NCI-H345 treated with DMSO at 0.1 percent for 48 hours (cell line): Measurements from ENCODE around the gene SERINC3.
"Not testable (repeated sequence)": the region's sequence is repeated elsewhere in the genome, so short reads cannot be mapped to it uniquely, and the experiment has no call there.

Experiments used
- DNase-seq: peaks from one replicate; lab custom pipeline; 2025; ENCODE audit not compliant: unreplicated experiment; lab: John Stamatoyannopoulos, UW

SERINC3 gene

DNA sequence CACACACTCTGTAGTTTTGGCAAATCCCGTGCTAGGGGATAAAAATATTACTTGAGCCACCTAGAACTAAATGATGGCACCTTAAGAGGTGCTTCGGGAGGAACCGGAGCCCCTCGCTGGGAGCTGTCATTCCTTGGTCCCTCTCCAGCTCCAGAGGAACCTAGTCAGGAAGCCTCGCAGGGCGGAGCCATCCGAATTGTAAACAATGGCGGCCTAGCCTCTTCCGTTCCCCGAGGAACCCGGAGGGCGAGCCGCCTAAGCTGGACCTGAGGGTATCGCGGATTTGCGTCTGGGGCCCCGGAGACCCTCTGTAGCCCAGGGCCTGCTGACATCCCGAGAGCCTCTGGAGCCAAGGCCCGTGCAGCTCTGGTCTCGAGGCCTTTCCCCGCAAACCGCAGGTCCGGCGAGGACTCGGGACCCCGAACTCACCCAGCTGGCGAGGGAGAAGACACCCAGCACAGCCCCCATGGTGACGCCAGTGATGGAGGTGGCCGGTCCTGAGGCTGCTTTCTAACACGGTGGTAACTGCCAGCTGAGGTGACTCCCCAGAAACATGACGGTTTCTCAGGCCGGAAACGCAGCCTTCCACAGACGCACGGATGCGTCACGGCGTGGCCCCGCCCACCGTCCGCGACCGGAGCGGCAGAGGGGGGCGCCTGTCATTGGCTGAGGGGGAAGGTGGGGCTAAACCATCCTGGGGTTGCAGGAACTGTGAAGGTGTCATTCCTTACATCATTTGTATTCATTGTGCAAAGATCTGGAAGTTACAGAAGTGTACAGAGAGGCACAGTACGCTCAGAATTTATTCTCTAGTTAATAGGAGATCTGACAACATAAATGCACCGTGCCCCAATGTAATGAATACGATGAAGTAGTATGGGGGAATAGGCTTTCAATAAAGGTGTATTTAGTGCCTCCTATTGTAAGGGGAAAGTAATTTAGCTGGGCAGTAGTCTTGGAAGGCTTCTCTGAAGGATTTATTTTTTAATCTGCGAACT is at the start of gene SERINC3:
Gene SERINC3, minus strand, starts transcription at position 587 of the 998 bp plus-strand sequence. Its CDS starts 119 bp downstream, at position 468.
- DNase-seq, result peak; percentile 93

DNA sequence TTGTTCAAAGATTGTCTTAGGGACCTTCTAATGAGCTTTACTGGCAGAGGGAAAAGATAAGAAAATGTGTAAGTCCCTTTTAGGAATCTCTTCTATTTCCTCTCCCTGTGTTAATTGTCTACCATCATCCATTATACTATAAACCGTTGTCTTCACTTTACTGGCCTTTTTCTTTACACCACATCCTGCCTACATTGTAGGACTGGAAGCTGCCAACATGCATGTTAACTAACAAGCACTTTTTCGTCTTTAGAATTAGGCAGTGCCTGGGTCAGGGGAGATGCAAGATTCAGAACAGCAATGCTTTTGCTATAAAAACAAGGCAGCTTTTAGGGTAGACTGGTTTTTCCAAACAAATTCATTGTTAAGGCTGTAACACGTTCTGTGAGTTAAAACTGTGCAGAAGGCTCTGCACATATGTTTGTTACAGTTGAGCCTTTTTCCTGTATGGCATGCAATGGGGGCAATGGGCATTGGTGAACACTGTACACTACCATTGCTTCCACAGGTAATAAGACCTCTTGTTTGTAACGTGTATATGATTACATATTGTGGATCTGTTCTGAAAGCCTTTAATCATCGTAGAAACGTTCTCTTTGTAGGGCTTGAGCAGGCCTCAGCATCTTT is 49.6 kb upstream of the SERINC3 start:
- no peak for DNase-seq

DNA sequence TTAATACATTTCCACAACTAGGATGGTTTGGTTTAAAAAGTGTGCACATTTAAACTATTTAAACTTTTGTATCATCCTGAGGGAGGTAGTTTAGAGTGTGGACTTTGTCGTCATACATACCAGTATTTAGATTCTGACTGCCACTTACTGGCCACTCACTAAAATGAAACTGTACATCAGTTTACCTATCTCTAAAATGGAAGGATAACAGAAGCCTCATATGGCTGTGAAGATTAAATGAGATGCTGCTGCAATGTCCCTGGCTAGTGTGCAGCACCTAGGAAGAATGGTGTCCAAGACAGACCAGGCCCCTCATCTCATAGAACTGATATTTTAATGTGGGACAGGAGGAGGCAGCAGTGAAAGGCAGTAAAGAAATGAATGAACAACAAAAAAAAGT is 48.5 kb upstream of the SERINC3 start:
- DNase-seq, result no peak

DNA sequence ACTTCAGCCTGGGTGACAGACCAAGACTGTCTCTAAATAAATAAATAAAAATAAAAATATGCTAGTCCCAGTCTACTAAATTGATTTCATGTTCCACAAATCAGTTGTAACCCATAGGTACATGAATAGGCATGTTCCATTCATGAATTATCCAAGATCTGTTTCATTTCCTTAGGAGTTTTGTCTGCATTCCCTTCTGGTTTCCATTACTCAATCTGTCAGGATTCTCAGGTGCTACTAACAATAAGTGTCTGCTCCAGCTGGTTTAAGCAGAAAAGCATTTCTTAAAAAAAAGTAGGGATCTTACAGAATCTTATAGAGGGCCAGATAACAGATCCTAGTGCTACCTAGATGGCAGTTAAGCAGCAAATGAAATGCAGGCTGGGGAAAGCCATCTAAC is 44.9 kb upstream of the SERINC3 start:
- DNase-seq, result no peak

DNA sequence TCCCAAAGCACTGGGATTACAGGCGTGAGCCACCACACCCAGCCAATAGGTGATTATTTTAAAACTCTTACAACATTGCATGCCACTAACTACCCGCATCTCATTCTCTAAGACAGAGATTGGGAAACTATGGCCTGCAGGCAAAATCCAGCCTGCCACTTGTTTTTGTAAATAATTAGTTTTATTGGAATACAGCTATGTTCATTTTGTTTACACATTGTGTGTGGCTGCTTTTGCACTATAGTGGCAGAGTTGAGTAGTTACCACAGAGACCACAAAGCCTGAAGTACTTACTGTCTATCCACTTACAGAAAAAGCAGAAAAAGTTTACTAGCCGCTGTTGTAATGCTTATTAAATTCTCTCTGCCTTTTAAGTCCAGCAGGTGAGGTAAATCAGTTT is 44.1 kb upstream of the SERINC3 start:
- no peak for DNase-seq

DNA sequence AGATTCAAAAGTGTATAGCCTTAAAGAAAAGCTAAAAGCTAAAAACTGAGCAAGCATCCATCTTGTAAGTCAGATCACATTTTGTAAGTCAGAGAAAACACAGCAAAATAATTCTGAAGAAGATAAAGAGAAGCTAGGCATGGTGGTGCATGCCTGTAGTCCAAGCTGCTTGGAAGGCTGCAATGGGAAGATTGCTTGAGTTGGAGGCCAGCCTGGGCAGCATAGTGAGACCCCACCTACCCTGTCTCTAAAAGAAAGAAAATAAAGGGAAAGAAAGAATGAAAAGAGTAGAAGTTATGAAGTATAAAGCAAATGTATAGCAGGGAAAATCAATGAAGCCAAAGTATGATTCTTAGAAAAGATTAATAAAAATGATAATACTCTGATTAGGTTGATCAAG is 40.0 kb upstream of the SERINC3 start:
- DNase-seq, result no peak

DNA sequence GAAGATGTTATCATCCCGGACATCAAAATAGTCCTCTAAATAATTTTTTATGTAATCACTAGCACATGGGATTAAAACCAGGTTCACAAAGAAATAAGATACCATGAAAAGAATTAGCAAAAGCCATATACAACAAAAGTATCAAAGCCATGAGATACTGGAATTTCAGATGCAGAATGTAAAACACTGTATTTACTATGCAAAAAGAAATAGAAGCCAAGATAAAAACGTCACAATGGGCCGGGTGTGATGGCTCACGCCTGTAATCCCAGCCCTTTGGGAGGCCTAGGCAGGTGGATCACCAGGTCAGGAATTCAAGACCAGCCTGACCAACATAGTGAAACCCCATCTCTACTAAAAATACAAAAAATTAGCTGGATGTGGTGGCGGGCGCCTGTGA is 38.9 kb upstream of the SERINC3 start:
- DNase-seq, result not testable (repeated sequence)

DNA sequence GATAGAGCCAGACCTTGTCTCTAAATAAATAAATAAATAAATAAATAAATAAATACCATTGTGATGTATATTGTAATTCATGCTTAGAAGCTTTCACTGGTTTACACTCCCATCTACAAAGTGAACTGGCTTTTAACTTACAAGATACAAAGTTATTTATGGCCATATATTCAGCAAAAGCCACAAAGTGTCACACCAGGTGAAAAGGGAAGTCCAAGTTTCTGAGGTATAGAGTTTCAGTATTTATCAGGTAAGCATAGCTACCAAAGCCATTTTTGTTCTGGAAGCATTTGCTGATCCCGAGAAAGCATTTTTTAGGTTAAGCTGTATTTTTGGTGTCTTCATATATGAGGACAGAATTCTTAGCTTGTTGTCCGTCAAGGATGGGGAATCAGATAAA is 38.4 kb upstream of the SERINC3 start:
- DNase-seq, result no peak

DNA sequence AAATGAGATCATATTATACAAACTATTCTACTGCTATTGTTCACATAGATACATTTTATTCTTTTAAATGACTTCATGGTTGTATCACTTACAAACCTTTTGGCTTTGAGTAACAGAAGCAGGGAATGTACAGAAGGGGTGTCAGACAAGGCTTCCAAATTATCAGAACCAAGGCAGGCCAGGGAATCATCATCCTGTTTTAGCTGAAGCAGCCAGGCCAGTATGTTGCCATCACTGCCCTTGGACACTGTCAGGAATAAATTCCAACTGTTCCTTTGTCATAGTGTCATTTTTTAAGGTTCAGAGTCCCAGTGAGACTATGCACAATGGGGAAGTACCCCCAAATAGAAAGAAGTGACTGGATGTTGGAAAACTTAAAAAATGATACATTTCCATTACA is 37.4 kb upstream of the SERINC3 start:
- no peak for DNase-seq

DNA sequence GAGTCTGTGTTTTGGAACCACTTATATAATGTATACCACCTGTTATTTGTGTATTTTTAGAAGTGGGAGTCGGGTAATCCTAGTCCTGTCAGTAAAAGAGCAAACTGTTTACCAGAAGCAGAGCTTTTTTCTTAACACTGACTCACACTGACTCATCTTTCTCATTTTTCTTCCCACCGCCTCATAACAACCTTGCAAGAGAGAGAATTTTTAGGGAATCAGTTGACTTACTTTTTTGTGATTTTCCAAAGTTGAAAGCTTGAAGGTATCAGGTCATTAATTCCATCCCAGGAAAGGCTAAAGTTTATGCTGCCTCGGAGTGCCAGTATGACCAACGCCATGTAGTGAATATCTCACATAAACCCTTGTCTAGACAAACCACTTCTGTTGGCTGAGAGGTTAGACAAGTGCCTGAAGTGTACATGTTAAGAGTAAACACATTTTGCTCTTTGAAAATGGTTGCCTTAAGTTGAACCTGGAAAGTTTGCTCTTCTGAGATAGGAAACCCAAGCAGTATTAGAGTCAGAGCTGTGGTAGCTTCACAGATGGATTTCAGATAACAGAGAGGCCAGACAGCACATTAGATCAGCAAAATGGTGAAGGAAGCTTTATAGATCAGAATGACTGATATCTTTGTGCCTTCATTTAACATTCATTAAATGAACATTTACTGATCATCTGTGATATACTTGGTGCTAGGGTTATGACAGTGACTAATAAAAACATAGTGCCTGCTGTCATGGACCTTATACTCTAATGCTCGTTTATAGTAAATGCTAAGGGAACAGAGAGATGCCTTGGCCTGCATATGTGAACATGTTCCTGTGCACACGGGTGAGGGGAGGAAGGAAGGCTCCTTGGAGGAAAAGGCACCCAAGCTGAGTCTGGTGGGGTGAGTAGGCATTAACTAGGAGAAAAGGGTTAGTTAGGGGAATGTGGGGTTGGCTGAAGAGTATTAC is 31.4 kb upstream of the SERINC3 start:
- DNase-seq, result peak; percentile 40

DNA sequence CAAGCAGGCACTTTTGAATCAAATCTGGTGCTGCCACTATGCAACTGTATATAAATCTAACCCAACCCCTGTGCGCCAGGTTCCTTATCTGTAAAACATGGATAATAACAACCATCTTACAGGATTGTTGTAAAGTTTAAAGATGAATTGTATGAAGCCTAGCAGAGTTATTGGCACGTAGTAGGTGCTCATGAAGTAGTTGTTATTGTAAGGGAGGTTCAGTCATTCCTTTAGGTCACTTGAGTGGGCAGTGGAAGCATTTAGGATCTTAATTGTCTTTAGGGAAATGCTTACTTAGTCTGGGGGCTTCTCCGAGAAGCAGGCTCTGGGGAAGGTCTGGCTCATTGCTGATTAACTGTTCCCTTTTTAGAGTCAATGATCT is 30.7 kb upstream of the SERINC3 start:
- DNase-seq, result no peak

DNA sequence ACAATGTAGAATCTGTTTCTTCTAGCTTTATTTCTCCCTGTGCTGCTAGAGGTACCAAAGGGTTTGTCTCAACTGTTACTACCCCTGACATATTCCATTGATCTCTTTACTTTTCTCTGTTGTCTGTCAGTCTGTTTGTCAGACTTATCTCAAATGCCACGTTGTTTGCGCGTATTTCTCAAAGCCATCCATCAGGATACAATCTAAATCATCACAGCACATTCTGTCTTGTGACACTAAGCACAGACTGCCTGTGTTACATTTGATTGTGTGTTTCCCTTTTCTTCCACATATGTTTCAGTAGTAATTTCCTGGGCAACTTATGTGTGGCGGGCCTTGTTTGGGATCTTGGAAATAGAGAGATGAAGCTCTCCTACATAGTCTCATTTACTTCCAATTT is 30.2 kb upstream of the SERINC3 start:
- no peak for DNase-seq

DNA sequence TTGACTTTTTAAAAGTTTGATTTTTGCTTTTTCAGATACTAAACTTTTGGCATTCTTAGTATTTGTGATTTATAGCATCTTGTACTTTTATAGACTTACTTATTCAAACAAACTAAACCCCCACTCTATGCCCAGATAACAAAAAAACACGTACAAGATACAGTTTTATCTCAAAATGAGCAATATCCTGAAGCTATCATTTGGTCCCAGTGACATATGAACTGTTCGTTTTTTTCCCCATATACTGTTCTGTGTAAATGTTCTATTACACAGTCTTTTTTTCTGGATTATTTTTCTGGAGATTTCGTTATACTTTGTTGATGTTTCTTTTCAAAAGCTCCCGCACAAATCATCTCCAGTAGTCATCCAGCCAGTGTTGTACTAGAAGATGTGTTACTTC is 27.3 kb upstream of the SERINC3 start:
- no peak for DNase-seq

DNA sequence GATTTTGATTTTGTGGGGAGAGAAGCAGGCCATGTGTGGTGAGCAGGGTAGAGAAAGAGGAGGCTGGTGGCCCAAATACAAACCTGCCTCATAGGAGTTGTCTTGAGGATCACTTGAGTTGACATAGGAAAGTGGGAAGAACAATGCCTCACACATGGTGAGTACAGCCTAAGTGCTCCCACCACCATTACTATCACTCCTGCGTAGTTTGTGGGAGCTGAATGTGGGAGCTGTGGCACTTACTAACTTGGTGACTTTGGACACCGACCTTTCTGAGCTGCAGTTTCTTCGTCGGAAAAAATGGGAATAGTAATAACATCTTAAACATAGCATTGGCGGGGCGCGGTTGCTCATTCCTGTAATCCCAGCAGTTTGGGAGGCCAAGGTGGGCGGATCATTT is 25.5 kb upstream of the SERINC3 start:
- no peak for DNase-seq

DNA sequence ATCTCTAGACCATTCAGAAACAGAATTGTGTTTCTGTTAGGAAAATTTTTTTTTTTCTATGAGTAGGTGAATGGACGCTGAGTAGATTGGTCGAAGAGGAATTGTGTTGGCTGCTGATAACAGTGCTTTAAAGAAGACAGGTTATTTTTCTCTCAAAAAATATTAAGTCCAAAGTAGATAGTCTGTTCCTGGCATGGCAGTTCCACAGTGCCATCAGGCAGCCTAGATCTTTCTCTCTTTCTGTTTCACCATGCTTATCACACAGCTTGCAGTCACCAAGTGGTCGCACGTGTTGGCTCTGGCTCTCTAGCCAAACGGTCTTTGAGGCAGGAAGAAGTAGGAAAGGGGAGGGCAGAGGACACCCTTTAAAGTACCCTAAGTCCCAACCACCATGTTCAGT is 22.4 kb upstream of the SERINC3 start:
- DNase-seq, result no peak

DNA sequence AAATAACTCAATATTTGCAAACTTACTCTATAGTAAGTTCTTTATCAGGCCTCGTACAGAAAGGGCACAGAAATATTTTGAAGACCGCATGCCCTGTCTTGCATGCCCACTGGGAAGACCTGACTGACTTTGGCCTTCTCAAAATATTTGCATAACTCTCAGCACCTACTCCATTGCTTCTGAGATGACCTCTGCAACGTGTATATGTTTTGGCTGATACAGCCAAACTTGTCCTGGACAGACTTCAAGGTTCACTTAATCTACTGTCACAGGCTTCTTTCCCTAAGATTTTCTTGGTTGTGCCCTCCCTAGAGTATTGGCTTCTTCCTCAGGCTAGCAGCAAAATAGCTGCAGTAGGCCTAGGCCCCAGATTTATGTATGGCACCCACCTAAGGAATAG is 21.5 kb upstream of the SERINC3 start:
- DNase-seq, result no peak

DNA sequence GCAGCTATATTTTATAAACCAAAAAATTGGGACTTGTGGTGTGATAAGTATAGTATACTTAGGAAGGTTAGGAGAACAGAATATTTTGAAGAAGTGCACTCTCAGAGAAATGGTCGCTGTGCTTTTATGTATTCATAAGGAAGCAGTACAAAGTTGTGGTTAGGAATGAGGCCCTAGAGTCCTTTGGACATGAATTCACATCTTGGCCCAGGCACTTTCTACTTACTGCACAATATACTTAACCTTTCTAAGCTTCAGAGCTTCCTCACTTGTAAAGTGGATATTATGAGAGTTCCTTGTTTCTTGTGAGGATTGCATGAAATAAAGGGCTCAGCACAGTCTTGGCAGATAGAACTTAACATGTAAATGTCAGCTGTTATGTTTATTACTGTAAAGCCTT is 21.0 kb upstream of the SERINC3 start:
- no peak for DNase-seq

DNA sequence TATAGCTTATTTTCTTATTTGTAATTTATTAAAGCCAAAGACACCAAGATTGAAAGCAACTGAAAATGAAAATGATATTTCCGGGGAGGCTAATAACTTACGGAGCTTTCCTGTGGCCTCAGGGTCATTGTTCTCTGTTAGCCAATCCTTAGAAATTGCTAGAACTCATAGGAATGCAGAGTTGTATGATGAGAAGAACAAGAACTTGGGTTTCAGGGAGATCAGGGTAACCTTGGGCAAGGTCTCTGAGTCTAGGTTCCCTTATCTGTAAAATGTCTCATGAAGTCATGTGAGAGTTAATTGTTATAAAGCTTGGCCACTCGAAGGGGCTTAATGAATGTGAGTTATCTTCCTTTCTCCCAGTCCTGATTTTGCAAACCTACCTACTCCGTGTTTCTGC is 20.1 kb upstream of the SERINC3 start:
- no peak for DNase-seq

DNA sequence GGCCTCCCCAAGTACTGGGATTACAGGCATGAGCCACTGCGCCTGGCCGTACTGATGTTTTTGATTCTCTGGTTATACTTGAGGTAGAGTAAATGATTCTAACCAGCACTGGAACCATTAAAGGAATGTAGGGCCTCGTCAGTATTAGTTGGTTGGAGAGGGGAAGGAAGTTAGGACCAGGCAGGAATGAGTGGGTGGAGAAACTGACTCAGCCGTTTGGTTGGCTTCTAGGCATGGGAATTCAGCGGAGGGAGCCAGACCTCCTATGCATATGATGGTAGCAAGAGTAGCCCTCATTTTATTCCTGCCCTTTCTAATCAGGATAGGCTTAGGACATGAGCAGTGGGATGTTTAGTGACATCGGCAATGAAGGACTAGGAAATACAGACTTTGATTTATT is 19.0 kb upstream of the SERINC3 start:
- DNase-seq, result no peak

DNA sequence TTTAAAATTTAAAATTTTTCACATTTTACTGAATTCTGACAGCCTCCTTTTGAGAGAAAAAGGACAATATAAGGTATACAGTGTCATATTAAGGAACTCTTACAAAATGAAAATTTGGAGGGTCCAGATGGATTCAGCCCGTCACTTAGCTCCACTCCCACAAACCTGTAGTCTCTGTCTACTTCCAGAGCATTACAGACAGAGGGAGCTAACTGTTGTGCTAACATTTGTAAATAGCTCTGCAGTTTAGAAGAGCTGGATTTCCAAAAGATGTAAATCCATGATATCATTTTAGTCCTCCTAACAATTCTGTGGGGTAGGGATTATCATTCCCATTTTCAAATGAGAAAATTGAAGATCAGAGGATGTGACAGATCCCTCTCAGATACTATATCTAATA is 16.1 kb upstream of the SERINC3 start:
- DNase-seq, result no peak

DNA sequence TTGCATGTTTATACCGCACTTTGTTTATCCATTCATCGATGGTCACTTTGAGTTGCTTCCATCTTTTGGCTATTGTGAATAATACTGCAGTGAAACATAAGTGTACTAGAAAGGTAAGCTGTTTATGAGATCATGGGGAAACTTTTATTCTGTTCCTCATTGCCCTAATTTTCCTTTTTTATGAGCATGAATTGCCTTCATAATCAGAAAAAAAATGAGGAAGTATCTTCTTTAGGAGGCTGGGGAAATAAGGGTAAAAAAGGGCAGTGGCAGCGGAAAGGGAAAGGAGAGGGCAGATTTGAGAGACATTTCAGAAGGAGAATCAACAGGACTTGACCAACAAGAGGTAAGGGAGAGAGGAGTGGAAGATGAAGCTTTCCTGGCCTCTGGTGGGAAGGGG is 14.3 kb upstream of the SERINC3 start:
- DNase-seq, result no peak
